Endodermal cell (in vitro differentiated cells): ENCODE results near the gene PLCB1. TPM values are rescaled to one million over a fixed set of nuclear protein-coding genes. Genes with fewer than 3 reads are reported as not detected.

Experiments used
- DNase-seq: peaks from one replicate; pipeline ENCODE4 v3.0.0-alpha.2; 2017
- H3K27ac ChIP-seq: 2 replicates; pipeline ENCODE4 v1.5.1; 2013; ENCODE audit warnings: mild to moderate bottlenecking, low read depth, low read length, moderate library complexity
- H3K27me3 ChIP-seq: 2 replicates; pipeline ENCODE4 v1.6.1; 2013; ENCODE audit warnings: mild to moderate bottlenecking, low read length, moderate library complexity; ENCODE audit not compliant: insufficient read depth, control insufficient read depth, poor library complexity, severe bottlenecking
- H3K36me3 ChIP-seq: 2 replicates; pipeline ENCODE4 v1.7.0; 2013; ENCODE audit warnings: mild to moderate bottlenecking, low read length, moderate library complexity; ENCODE audit not compliant: control insufficient read depth, insufficient read depth
- H3K4me1 ChIP-seq: one replicate; pipeline ENCODE4 v1.7.0; 2013; ENCODE audit warnings: low read length; ENCODE audit not compliant: control insufficient read depth, insufficient read depth
- H3K4me3 ChIP-seq: 2 replicates; pipeline ENCODE4 v1.5.1; 2013; ENCODE audit warnings: mild to moderate bottlenecking, low read length, moderate library complexity
- H3K9ac ChIP-seq: 2 replicates; pipeline ENCODE4 v1.6.1; 2013; ENCODE audit warnings: mild to moderate bottlenecking, low read length, moderate library complexity; ENCODE audit not compliant: poor library complexity, severe bottlenecking; ENCODE audit errors: extremely low read depth
- H3K9me3 ChIP-seq: 2 replicates; pipeline ENCODE4 v1.6.1; 2013; ENCODE audit warnings: mild to moderate bottlenecking, low read length, moderate library complexity; ENCODE audit not compliant: control insufficient read depth
- H3K27ac Mint-ChIP-seq: 2 replicates; pipeline ENCODE4 v1.8.0; 2020; ENCODE audit warnings: mixed read lengths
- H3K27me3 Mint-ChIP-seq: 2 replicates; pipeline ENCODE4 v1.8.0; 2021; ENCODE audit warnings: mild to moderate bottlenecking, mixed read lengths; ENCODE audit not compliant: insufficient read depth
- H3K36me3 Mint-ChIP-seq: 2 replicates; pipeline ENCODE4 v1.8.0; 2020; ENCODE audit warnings: low read depth, mixed read lengths
- H3K4me1 Mint-ChIP-seq: 2 replicates; pipeline ENCODE4 v1.8.0; 2020; ENCODE audit warnings: mixed read lengths
- H3K4me3 Mint-ChIP-seq: 2 replicates; pipeline ENCODE4 v1.8.0; 2020; ENCODE audit warnings: mild to moderate bottlenecking, moderate library complexity, mixed read lengths
- H3K9me3 Mint-ChIP-seq: 2 replicates; pipeline ENCODE4 v1.8.0; 2020; ENCODE audit warnings: mild to moderate bottlenecking, mixed read lengths
- WGBS, 2 experiments: methylation state at CpG; one replicate each; pipeline versions ENCODE4 v1.1.5 to v1.1.7; 2013; ENCODE audit warnings: missing lambda C conversion rate in 2 of 2, mixed read lengths in 1 of 2; ENCODE audit not compliant: insufficient coverage in 1 of 2, insufficient read length in 1 of 2; 5-methylcytosine and 5-hydroxymethylcytosine counted together
- total RNA-seq, 2 donors: library from RNA; stranded (reverse); fragmentation: NEBNext Ultra II Directional in 1 of 2; extraction: Animal tissue kit (Norgen Biotek cat#: 25700) in 1 of 2; gene quantifications; 2 replicates in 1 of 2; 3 replicates in 1 of 2; pipeline ENCODE4 v1.2.1, GENCODE V29; 2021
- TF ChIP-seq, protein P1 (sequence below): fragments of 200-600 bp; sonication (generic); conservative IDR thresholded peaks from 2 replicates; pipeline ENCODE4 v1.5.0; 2021; ENCODE audit warnings: antibody characterized with exemption, mild to moderate bottlenecking

The PLCB1 gene
- total RNA-seq, 2 donors from 2014 or later, result 15.3 to 16.5 TPM

DNA sequence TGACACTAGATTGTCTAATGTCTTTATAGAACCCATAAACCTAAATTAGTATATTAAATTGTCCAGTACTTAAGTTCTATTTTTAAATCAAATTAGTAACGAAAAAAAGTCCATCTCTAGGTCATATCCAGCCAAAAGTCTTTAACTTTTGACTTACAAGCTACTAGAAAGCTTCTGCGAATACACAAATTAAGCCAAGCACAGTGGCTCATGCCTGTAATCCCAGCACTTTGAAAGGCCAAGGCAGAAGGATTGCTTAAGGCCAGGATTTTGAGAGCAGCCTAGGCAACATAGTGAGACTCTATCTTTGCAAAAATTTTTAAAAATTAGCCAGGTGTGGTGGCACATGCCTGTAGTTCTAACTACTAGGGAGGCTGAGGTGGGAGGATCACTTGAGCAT is 516.4 kb downstream of the PLCB1 start:
- no peaks in the 10 kb centered on the region for H3K27me3 ChIP-seq
- no peak overlapping the region for H3K4me3 Mint-ChIP-seq
- peaks cover 38% of the 10 kb centered on the region for H3K36me3 Mint-ChIP-seq
- no peak overlapping the region for H3K27ac Mint-ChIP-seq
- no peak overlapping the region for H3K9ac ChIP-seq
- peaks cover 9% of the 10 kb centered on the region for H3K9me3 Mint-ChIP-seq
- H3K4me3 ChIP-seq, result no peak overlapping the region
- peaks cover 18% of the 10 kb centered on the region for H3K9me3 ChIP-seq
- no peaks in the 10 kb centered on the region for H3K36me3 ChIP-seq
- TF ChIP-seq, protein P1, sequence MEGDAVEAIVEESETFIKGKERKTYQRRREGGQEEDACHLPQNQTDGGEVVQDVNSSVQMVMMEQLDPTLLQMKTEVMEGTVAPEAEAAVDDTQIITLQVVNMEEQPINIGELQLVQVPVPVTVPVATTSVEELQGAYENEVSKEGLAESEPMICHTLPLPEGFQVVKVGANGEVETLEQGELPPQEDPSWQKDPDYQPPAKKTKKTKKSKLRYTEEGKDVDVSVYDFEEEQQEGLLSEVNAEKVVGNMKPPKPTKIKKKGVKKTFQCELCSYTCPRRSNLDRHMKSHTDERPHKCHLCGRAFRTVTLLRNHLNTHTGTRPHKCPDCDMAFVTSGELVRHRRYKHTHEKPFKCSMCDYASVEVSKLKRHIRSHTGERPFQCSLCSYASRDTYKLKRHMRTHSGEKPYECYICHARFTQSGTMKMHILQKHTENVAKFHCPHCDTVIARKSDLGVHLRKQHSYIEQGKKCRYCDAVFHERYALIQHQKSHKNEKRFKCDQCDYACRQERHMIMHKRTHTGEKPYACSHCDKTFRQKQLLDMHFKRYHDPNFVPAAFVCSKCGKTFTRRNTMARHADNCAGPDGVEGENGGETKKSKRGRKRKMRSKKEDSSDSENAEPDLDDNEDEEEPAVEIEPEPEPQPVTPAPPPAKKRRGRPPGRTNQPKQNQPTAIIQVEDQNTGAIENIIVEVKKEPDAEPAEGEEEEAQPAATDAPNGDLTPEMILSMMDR, result no peak
- no peaks in the 10 kb centered on the region for H3K4me1 ChIP-seq
- 60 to 84% methylated on average over 1 to 2 of the region's 2 CpGs for whole genome bisulfite sequencing, 2 experiments
- H3K4me1 Mint-ChIP-seq, result peaks cover 3% of the 10 kb centered on the region
- H3K27ac ChIP-seq, result no peak overlapping the region
- no peak for DNase-seq
- no peaks in the 10 kb centered on the region for H3K27me3 Mint-ChIP-seq

DNA sequence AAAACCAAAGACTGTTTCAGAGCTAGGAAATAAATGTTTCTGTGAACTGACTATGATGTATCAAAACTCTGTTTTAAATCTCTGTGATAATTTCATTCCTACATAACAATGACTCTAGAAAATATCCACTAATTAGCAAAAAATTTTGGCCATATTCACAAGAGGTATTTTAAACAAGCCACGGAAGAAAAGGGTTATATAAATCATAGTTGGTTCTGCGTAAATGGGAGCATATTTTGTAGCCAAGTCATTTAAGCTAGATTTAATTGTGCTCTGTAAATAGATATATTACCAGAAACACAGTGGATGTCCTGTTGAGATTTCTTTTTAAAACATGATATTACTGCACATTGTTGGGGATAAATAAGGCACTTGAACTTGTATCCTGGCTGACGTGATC is 520.3 kb downstream of the PLCB1 start:
- Mint-ChIP-seq H3K27ac (no peak overlapping the region), H3K36me3 (peaks cover 29% of the 10 kb centered on the region), H3K27me3 (no peaks in the 10 kb centered on the region), H3K4me3 (no peak overlapping the region), H3K4me1 (no peaks in the 10 kb centered on the region), H3K9me3 (peaks cover 5% of the 10 kb centered on the region)
- Histone ChIP-seq H3K27me3 (no peaks in the 10 kb centered on the region), H3K36me3 (no peaks in the 10 kb centered on the region), H3K27ac (no peak overlapping the region), H3K4me1 (no peaks in the 10 kb centered on the region), H3K9me3 (peaks cover 18% of the 10 kb centered on the region), H3K4me3 (no peak overlapping the region), H3K9ac (no peak overlapping the region)
- WGBS, 2 experiments, result 83 to 90% methylated on average over 2 to 3 of the region's 3 CpGs
- DNase-seq, result no peak
- TF ChIP-seq, protein P1, result no peak

DNA sequence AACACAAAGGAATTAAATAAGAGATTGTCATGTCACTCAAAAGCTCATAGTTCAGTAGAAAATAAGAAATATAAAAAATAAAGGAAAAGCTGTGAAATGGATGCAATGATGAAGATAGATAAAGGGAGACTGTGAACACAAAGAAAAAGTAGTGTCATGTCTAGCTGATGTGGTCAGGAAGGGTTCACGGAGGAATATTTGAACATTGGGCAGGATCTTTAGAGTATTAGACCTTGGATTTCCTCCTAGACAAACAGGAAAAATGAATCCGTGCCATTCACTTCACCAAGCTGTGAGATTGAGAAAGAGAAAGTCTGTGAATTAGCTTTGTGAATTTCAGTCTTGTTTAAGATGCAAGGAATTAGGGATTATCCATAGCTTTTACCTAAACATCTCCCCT is 522.4 kb downstream of the PLCB1 start:
- Histone ChIP-seq H3K9me3 (peaks cover 16% of the 10 kb centered on the region), H3K9ac (no peak overlapping the region), H3K4me1 (no peaks in the 10 kb centered on the region), H3K27ac (no peak overlapping the region), H3K27me3 (no peaks in the 10 kb centered on the region), H3K36me3 (no peaks in the 10 kb centered on the region), H3K4me3 (no peak overlapping the region)
- DNase-seq, result no peak
- Mint-ChIP-seq H3K36me3 (peaks cover 16% of the 10 kb centered on the region), H3K27ac (no peak overlapping the region), H3K9me3 (peaks cover 5% of the 10 kb centered on the region), H3K4me3 (no peak overlapping the region), H3K27me3 (no peaks in the 10 kb centered on the region), H3K4me1 (no peaks in the 10 kb centered on the region)
- 88 to 96% methylated on average over 2 of the region's 2 CpGs for WGBS, 2 experiments
- TF ChIP-seq, protein P1, result no peak
